Measurements from ENCODE around the gene STX1B.
A peak's percentile ranks its signal among the peaks of the same experiment; 100 is the strongest.

Gene STX1B

GRCh38 chr16:31032736-31033708 lies 22.6 kb upstream of the STX1B start, which contains the start of gene STX4:
STX4 (plus strand) TSS chr16:31033558; CDS start chr16:31033806, 248 bp downstream.
- no peak for TF ChIP-seq CTCF (IDR thresholded peaks at IDR 0.05; ENCODE audit: insufficient read depth, low read length, missing control alignments)
- peak within 1 kb of the TSS; percentile 99 for H3K4me3 ChIP-seq (ENCODE audit: low read depth, low read length)
- ChIA-PET CTCF (interaction anchor here (1.1 kb wide), 1 partner anchor 49 kb away, joined by 5 read pairs; no protein-coding TSS in a partner anchor), POLR2A (interaction anchor here (0.8 to 1.3 kb wide), 5 partner anchors 9 to 151 kb away, joined by 3 to 10 read pairs (median 4); partner anchors contain the start of gene ZNF668)
- DNase-seq (ENCODE audit: low read depth, low spot score), result peak; percentile 77

GRCh38 chr16:31031276-31031675 lies 20.8 kb upstream of the STX1B start:
- DNase-seq (ENCODE audit: low read depth, low spot score), result no peak
- H3K4me3 ChIP-seq (ENCODE audit: low read depth, low read length), result no peak overlapping the region
- no peak for TF ChIP-seq CTCF (IDR thresholded peaks at IDR 0.05; ENCODE audit: insufficient read depth, low read length, missing control alignments)
- ChIA-PET CTCF (interaction anchor here (1.6 to 1.8 kb wide), 2 partner anchors 9 to 111 kb away, joined by 4 read pairs; no protein-coding TSS in a partner anchor), POLR2A (no interaction called here)

- no peak for TF ChIP-seq CTCF (IDR thresholded peaks at IDR 0.05; ENCODE audit: insufficient read depth, low read length, missing control alignments)
- DNase-seq (ENCODE audit: low read depth, low spot score), result no peak
- no peak overlapping the region for H3K4me3 ChIP-seq (ENCODE audit: low read depth, low read length)
- CTCF ChIA-PET, result no interaction called here
- POLR2A ChIA-PET, result no interaction called here
These were observed 18.8 kb upstream of the STX1B start for GRCh38 chr16:31029272-31029671.

- POLR2A ChIA-PET, result no interaction called here
- H3K4me3 ChIP-seq (ENCODE audit: low read depth, low read length), result no peak overlapping the region
- DNase-seq (ENCODE audit: low read depth, low spot score), result no peak
- CTCF ChIA-PET, result interaction anchor here (1.2 to 1.3 kb wide), 2 partner anchors 9 to 40 kb away, joined by 3 to 4 read pairs; partner anchors contain the start of gene HSD3B7
- TF ChIP-seq CTCF (IDR thresholded peaks at IDR 0.05; ENCODE audit: insufficient read depth, low read length, missing control alignments), result no peak
These were observed 14.9 kb upstream of the STX1B start for GRCh38 chr16:31025339-31025738.

- no peak overlapping the region for H3K4me3 ChIP-seq (ENCODE audit: low read depth, low read length)
- TF ChIP-seq CTCF (IDR thresholded peaks at IDR 0.05; ENCODE audit: insufficient read depth, low read length, missing control alignments), result no peak
- ChIA-PET CTCF (interaction anchor here (0.7 to 1.0 kb wide), 2 partner anchors 9 to 39 kb away, joined by 3 read pairs; partner anchors contain the start of gene HSD3B7), POLR2A (interaction anchor here (1.0 kb wide), 1 partner anchor 10 kb away, joined by 3 read pairs; the partner anchor contains the start of gene STX4)
- DNase-seq (ENCODE audit: low read depth, low spot score), result no peak
These were observed 13.3 kb upstream of the STX1B start for GRCh38 chr16:31023627-31024226.
